Natural killer cell treated with Interleukin-12 subunit alpha and Interleukin-12 subunit beta and Interleukin-15 and Interleukin-18, amount 100 ng/mL, for 72 hours (primary cell): ENCODE data around the gene SNAP91. TPM values are rescaled to one million over a fixed set of nuclear protein-coding genes. Genes with fewer than 3 reads are reported as not detected.
"Not testable (repeated sequence)": the region's sequence is repeated elsewhere in the genome, so short reads cannot be mapped to it uniquely, and the experiment has no call there.

Experiments
- ATAC-seq, 2 donors: fragments of 150-1000 bp; cut with Tn5 transposase in 1 of 2; sonication (Bioruptor Pico), chemical (Tn5 transposase) in 1 of 2; 2 replicates each; pipeline ENCODE4 v1.10.0; 2021
- DNase-seq: peaks from one replicate; pipeline ENCODE4 v3.0.0; 2022; ENCODE audit warnings: low spot score
- H3K27ac Mint-ChIP-seq, 2 donors: 1 replicate in 1 of 2; 2 replicates in 1 of 2; pipeline ENCODE4 v1.8.0; 2022; ENCODE audit warnings: mixed read lengths in 2 of 2, mild to moderate bottlenecking in 1 of 2, moderate library complexity in 1 of 2
- H3K27me3 Mint-ChIP-seq, 2 donors: 1 replicate in 1 of 2; 2 replicates in 1 of 2; pipeline ENCODE4 v1.8.0; 2022; ENCODE audit warnings: mixed read lengths in 2 of 2
- H3K36me3 Mint-ChIP-seq: one replicate; pipeline ENCODE4 v1.8.0; 2022; ENCODE audit warnings: mixed read lengths
- H3K4me1 Mint-ChIP-seq, 2 donors: 1 replicate in 1 of 2; 2 replicates in 1 of 2; pipeline ENCODE4 v1.8.0; 2022; ENCODE audit warnings: low read depth in 2 of 2, mixed read lengths in 2 of 2, mild to moderate bottlenecking in 1 of 2
- H3K4me3 Mint-ChIP-seq: one replicate; pipeline ENCODE4 v1.8.0; 2022; ENCODE audit warnings: mixed read lengths
- H3K9me3 Mint-ChIP-seq: 2 replicates; pipeline ENCODE4 v1.8.0; 2022; ENCODE audit warnings: mixed read lengths
- total RNA-seq, 2 donors: library from RNA; stranded (reverse); gene quantifications; one replicate each; pipeline ENCODE4 v1.2.3, GENCODE V29; 2022

SNAP91 gene, protein sequence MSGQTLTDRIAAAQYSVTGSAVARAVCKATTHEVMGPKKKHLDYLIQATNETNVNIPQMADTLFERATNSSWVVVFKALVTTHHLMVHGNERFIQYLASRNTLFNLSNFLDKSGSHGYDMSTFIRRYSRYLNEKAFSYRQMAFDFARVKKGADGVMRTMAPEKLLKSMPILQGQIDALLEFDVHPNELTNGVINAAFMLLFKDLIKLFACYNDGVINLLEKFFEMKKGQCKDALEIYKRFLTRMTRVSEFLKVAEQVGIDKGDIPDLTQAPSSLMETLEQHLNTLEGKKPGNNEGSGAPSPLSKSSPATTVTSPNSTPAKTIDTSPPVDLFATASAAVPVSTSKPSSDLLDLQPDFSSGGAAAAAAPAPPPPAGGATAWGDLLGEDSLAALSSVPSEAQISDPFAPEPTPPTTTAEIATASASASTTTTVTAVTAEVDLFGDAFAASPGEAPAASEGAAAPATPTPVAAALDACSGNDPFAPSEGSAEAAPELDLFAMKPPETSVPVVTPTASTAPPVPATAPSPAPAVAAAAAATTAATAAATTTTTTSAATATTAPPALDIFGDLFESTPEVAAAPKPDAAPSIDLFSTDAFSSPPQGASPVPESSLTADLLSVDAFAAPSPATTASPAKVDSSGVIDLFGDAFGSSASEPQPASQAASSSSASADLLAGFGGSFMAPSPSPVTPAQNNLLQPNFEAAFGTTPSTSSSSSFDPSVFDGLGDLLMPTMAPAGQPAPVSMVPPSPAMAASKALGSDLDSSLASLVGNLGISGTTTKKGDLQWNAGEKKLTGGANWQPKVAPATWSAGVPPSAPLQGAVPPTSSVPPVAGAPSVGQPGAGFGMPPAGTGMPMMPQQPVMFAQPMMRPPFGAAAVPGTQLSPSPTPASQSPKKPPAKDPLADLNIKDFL
- total RNA-seq = not detected

DNA sequence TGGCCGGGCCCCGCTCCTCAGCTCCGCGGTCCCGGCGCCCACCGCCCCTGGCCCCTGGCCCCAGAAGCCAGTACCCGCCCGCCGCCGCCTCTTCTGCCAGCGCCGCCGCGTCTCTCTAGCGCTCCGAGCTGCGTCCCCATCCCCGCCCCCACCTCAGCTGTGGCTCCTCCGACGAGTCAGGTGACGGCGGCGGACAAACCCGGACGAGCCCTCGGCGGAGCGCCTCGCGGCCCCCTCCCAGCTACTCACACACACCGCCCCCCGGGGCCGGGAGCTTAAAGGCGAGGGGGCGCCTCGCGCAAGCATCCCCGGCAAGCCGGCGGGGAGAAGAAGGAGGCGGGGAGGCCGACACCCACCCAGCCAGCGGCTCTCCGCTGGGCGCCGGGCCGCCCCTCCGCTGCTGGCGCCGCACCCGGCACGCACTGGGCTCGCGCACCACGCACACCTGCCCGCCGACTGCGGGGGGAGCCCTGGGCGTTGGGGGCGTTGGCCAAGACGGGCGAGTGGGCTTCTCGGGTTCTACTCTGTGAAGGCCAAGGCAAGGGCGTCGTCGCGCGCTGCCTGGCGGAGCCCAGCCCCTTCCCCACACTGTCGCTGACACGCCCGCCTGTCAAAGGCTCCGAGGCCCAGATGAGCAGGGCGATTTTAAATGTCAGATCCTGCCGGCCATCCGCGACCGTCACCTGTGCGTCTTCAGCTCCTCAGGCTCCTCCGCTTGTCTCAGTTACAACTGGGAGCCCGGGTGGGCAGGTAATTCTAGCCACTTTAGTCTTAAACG lies at the start of gene SNAP91:
Gene SNAP91, minus strand, starts transcription at position 132 of the 778 bp plus-strand sequence. CDS start 1,174 bp downstream, outside the sequence.
- H3K27ac Mint-ChIP-seq = no peak within 1 kb of the TSS
- H3K9me3 Mint-ChIP-seq = peaks cover 3% of the 10 kb centered on the region
- peak in 1 of 2 donors; percentile 33 for ATAC-seq
- H3K4me1 Mint-ChIP-seq = no peaks in the 10 kb centered on the region
- H3K4me3 Mint-ChIP-seq = no peak within 1 kb of the TSS
- peaks cover 22% of the 10 kb centered on the region in 2 donors for H3K27me3 Mint-ChIP-seq
- peaks cover 12% of the 10 kb centered on the region for H3K36me3 Mint-ChIP-seq
- DNase-seq = no peak

DNA sequence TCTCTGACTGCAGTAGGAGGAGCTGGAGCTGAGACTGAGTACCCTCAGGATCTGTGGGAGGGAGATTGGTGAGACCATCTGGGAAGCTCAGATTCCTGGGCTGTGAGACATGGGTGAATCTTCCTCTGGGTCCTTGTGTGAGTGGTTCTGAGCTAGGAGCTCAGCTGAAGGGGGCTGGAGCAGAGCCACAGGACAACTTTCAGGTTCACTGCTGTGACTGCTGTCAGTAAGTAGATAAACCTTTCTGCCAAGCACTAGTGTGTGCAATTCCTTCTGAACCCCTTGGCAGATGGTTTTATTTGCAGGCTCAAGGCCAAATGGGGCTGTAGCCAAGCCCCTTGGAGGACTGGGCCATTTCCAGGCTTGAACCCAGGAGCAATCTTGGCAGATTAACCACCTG lies 49.6 kb upstream of the SNAP91 start:
- ATAC-seq (no peak), DNase-seq (no peak)
- Mint-ChIP-seq H3K4me1 (no peaks in the 10 kb centered on the region), H3K9me3 (peaks cover 19% of the 10 kb centered on the region), H3K27ac (no peak overlapping the region), H3K36me3 (peaks cover 11% of the 10 kb centered on the region), H3K4me3 (no peak overlapping the region), H3K27me3 (no peaks in the 10 kb centered on the region)

DNA sequence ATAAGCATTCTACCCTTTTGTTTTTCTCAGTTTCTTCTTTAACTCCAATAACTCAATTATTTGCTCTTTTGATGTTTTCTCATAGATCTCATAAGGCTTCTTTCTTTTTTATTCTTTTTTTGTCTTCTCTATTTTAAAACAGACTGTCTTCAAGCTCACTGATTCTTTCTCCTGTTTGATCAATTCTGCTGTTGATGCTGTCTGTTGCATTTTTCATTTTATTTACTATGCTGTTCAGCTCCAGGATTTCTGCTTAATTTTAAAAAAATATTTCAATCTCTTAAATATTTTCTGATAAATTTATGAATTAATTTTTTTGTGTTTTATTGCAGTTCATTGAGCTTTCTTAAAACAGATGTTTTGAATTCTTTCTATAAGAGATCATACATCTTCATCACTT lies 48.1 kb upstream of the SNAP91 start:
- no peak overlapping the region for H3K27ac Mint-ChIP-seq
- H3K36me3 Mint-ChIP-seq = peaks cover 11% of the 10 kb centered on the region
- no peaks in the 10 kb centered on the region for H3K27me3 Mint-ChIP-seq
- no peaks in the 10 kb centered on the region for H3K4me1 Mint-ChIP-seq
- ATAC-seq = no peak
- H3K9me3 Mint-ChIP-seq = peaks cover 23% of the 10 kb centered on the region
- H3K4me3 Mint-ChIP-seq = no peak overlapping the region
- no peak for DNase-seq

DNA sequence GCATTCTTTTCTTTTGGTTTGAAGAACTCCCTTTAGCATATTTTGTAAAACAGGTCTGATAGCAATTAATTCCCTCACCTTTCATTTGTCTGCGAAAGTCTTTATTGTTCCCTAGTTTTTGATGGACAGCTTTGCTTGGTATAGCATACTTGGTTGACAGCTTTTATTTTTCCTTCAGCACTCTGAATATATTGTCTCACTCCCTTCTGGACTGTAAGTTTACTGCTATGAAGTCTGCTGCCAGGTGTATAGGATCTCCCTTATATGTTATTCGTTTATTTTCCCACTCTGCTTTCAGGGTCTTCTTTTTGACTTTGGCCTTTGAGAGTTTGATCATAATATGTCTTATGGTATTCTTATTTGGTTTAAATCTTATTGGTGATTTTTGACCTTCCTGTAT lies 47.7 kb upstream of the SNAP91 start:
- ATAC-seq = no peak
- Mint-ChIP-seq H3K27ac (no peak overlapping the region), H3K4me3 (no peak overlapping the region), H3K36me3 (peaks cover 11% of the 10 kb centered on the region), H3K4me1 (no peaks in the 10 kb centered on the region), H3K27me3 (no peaks in the 10 kb centered on the region), H3K9me3 (peaks cover 23% of the 10 kb centered on the region)
- no peak for DNase-seq

DNA sequence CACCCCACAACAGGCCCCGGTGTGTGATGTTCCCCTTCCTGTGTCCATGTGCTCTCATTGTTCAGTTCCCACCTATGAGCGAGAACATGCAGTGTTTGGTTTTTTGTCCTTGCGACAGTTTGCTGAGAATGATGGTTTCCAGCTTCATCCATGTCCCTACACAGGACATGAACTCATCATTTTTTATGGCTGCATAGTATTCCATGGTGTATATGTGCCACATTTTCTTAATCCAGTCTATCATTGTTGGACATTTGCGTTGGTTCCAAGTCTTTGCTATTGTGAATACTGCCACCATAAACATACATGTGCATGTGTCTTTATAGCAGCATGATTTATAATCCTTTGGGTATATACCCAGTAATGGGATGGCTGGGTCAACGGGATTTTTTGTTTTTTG lies 43.5 kb upstream of the SNAP91 start:
- H3K9me3 Mint-ChIP-seq = peaks cover 17% of the 10 kb centered on the region
- H3K4me3 Mint-ChIP-seq, DNase-seq, ATAC-seq, H3K27ac Mint-ChIP-seq, H3K4me1 Mint-ChIP-seq, H3K27me3 Mint-ChIP-seq: not testable (repeated sequence)
- H3K36me3 Mint-ChIP-seq = peaks cover 11% of the 10 kb centered on the region

DNA sequence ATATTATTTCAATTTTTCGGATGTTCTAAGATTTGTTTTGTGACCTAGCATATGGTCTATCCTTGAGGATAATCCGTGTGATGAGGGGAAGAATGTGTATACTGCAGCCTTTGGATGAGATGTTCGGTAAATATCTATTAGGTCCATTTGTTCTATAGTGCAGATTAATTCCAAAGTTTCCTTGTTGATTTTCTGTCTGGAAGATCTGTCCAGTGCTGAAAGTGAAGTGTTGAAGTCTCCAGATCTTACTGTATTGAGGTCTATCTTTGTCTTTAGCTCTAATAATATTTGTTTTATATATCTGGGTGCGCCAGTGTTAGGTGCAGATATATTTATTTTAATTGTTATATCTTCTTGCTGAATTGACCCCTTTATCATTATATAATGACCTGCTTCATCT lies 32.2 kb upstream of the SNAP91 start:
- H3K36me3 Mint-ChIP-seq = no peaks in the 10 kb centered on the region
- no peaks in the 10 kb centered on the region for H3K4me1 Mint-ChIP-seq
- H3K27me3 Mint-ChIP-seq = no peaks in the 10 kb centered on the region
- no peak overlapping the region for H3K4me3 Mint-ChIP-seq
- DNase-seq (no peak), ATAC-seq (no peak)
- H3K27ac Mint-ChIP-seq = no peak overlapping the region
- H3K9me3 Mint-ChIP-seq = peaks cover 9% of the 10 kb centered on the region

DNA sequence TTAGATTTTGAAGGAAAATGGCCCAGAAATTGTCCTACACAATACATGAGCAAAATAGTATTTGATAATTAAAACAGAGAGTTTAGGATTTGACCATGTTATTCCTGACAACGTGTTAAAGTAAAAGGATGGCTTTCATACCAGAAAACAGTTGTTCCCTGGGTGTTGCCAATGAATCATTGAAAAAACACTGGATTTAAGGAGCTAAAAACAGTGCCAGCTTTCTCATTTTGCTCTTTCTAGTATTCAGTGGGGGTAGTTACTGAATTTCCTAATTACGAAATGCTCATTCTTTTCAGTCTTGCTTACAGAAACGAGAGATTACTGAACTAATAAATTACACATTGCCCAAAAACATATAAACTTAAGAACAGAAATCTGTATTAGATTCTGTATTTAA lies 26.6 kb upstream of the SNAP91 start:
- Mint-ChIP-seq H3K4me1 (no peaks in the 10 kb centered on the region), H3K9me3 (peaks cover 14% of the 10 kb centered on the region), H3K27me3 (no peaks in the 10 kb centered on the region), H3K27ac (no peak overlapping the region), H3K4me3 (no peak overlapping the region), H3K36me3 (no peaks in the 10 kb centered on the region)
- DNase-seq (no peak), ATAC-seq (no peak)

DNA sequence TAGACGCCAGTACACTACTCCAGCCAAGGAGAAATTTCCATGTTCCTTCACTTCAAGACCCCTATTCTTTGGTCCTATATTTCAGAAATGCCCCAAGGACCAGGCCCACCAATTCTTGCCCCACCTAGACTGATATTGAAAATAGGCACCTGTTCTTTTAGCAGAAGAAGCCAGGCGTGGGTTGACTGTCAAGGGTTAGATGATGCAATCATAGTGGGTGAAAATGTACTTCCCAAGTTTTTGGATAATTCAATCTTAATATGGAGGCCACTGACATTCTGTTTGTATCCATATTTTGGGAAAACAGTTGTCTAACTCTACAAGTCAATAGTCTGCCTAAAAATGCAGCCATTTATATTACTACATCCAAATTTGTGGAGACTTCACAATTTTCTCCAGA lies 21.0 kb upstream of the SNAP91 start:
- H3K4me3 Mint-ChIP-seq = no peak overlapping the region
- no peaks in the 10 kb centered on the region for H3K27me3 Mint-ChIP-seq

DNA sequence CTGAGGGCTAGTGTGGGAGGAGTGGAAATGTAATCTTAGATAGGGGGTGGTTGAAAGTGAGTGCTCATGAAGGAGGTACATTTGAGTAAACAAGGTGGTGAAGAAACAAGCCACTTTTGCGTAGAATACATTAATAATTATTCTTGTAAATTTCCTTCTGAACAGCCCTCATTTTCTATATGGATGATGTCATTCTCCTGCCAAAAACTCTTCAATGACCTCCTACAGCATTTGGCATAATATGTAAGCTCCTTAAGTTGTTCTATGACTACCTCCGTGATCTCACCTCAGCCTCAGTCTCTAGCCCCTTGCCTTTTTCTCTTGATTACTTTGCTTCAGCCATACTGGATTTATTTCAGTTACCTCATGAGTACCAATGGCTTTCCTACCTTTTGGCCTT lies 14.0 kb upstream of the SNAP91 start:
- H3K4me3 Mint-ChIP-seq = no peak overlapping the region
- H3K36me3 Mint-ChIP-seq = no peaks in the 10 kb centered on the region
- H3K9me3 Mint-ChIP-seq = peaks cover 3% of the 10 kb centered on the region
- H3K27me3 Mint-ChIP-seq = no peaks in the 10 kb centered on the region
- no peak overlapping the region for H3K27ac Mint-ChIP-seq
- H3K4me1 Mint-ChIP-seq = no peaks in the 10 kb centered on the region
- no peak for ATAC-seq
- DNase-seq = no peak

More for the DNA sequence above, 21.0 kb upstream of the SNAP91 start:
- H3K27ac Mint-ChIP-seq = no peak overlapping the region
- H3K9me3 Mint-ChIP-seq = peaks cover 11% of the 10 kb centered on the region
- H3K36me3 Mint-ChIP-seq = no peaks in the 10 kb centered on the region
- no peaks in the 10 kb centered on the region for H3K4me1 Mint-ChIP-seq
- no peak for ATAC-seq
- no peak for DNase-seq

DNA sequence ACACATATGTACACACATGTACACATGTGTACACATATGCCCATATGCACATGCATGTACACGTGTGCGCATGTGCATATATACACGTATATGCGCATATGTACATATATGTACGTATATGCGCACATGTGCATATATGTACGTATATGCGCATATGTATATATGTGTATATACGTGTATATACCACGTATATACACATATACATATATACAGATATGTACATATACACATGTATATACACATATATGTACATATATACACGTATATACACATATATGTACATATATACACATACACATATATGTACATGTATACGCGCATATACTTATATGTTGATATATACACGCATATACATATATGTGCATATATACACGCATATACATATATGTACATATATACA lies 8.9 kb upstream of the SNAP91 start:
- no peaks in the 10 kb centered on the region for H3K36me3 Mint-ChIP-seq
- no peaks in the 10 kb centered on the region for H3K9me3 Mint-ChIP-seq
- no peak overlapping the region for H3K4me3 Mint-ChIP-seq
- H3K27ac Mint-ChIP-seq = no peak overlapping the region
- ATAC-seq (no peak), DNase-seq (no peak)
- no peaks in the 10 kb centered on the region for H3K4me1 Mint-ChIP-seq
- H3K27me3 Mint-ChIP-seq = no peaks in the 10 kb centered on the region

DNA sequence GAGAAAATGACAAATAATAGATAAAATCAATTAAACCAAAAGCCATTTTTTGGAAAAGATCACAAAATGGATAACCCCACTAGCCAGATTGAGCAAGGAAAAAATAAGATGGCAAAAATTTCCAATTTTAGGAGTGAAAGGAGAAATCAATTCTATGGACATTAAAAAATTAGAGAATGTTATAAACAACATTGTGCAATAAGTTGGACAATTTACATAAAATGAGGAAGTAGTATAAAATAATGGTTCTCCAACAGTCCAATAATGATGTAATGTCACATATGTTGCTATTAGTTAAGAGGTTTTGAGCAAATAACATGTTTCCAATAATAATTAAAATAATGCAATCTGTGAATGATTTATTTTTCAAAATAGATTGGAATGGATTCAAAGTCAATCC lies 3.1 kb upstream of the SNAP91 start:
- H3K4me1 Mint-ChIP-seq = no peaks in the 10 kb centered on the region
- ATAC-seq (no peak), DNase-seq (no peak)
- peaks cover 12% of the 10 kb centered on the region for H3K36me3 Mint-ChIP-seq
- no peak overlapping the region for H3K27ac Mint-ChIP-seq
- H3K27me3 Mint-ChIP-seq = peaks cover 18 to 22% of the 10 kb centered on the region in 2 donors
- H3K4me3 Mint-ChIP-seq = no peak overlapping the region
- peaks cover 3% of the 10 kb centered on the region for H3K9me3 Mint-ChIP-seq

DNA sequence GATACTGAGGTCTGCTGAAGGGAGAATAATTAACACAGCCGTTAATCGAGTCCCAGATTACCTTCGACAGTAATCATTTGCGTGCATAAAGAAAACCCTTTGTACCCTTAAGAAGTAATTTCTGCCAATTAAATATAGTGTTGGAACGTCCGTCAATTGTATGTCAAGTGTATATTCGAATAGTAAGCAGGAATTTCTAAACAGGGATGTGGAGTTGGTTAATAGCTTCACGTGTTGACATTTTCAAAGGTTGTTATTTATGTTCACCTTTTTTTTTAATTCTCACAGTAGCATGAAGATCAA lies 798 bp upstream of the SNAP91 start:
- H3K4me1 Mint-ChIP-seq = no peaks in the 10 kb centered on the region
- H3K9me3 Mint-ChIP-seq = peaks cover 3% of the 10 kb centered on the region
- ATAC-seq = no peak
- peaks cover 12% of the 10 kb centered on the region for H3K36me3 Mint-ChIP-seq
- H3K27me3 Mint-ChIP-seq = peaks cover 22% of the 10 kb centered on the region in 2 donors
- DNase-seq = no peak
- no peak overlapping the region for H3K4me3 Mint-ChIP-seq
- H3K27ac Mint-ChIP-seq = no peak overlapping the region

DNA sequence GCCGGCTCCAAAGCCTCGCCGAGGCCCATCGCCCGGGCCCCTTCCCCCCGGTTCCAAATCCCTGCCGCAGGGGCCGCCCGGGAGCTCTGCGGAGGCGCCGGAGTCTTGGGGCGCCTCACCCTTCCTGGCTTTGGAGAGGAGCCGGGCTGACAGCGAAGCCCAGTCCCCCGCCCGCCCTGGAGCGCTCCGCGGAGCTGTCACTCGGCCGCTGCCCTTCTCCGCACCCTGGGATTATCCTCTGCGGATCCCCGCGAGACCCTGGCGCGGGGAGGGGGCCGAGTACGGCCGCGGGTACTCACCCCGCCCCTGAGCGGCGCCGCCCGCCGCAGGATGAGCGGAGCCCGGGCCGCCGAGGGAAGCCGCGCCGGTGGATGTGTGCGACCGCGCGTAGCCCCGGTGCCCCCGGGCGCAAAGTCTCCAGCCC lies 343 bp downstream of the SNAP91 start:
- peak in 1 of 2 donors; percentile 46 for ATAC-seq
- H3K4me3 Mint-ChIP-seq = no peak overlapping the region
- H3K27me3 Mint-ChIP-seq = peaks cover 22% of the 10 kb centered on the region in 2 donors
- no peak overlapping the region for H3K27ac Mint-ChIP-seq
- no peaks in the 10 kb centered on the region for H3K4me1 Mint-ChIP-seq
- no peak for DNase-seq
- peaks cover 3% of the 10 kb centered on the region for H3K9me3 Mint-ChIP-seq
- peaks cover 12% of the 10 kb centered on the region for H3K36me3 Mint-ChIP-seq
